CD4-positive, alpha-beta T cell treated with Interleukin-1 beta for 1 hour (primary cell): ENCODE results near the gene IKZF3.
A peak's percentile ranks its signal among the peaks of the same experiment; 100 is the strongest.

Source experiments
- DNase-seq, 2 donors: peaks; one replicate each; pipeline ENCODE4 v3.0.0-alpha.2; 2020 to 2022

The IKZF3 gene

GRCh38 chr17:39814497-39814896, 49.6 kb downstream of the IKZF3 start:
- DNase-seq: no peak

- peak; percentile 63 to 83 for DNase-seq
Observed at GRCh38 chr17:39813631-39814030, 50.5 kb downstream of the IKZF3 start.

GRCh38 chr17:39812466-39812865, 51.6 kb downstream of the IKZF3 start:
- DNase-seq: no peak

- DNase-seq: no peak
Observed at GRCh38 chr17:39810939-39811728, 53.0 kb downstream of the IKZF3 start.

GRCh38 chr17:39809221-39809620, 54.9 kb downstream of the IKZF3 start:
- no peak for DNase-seq

GRCh38 chr17:39808409-39808997, 55.6 kb downstream of the IKZF3 start:
- DNase-seq: no peak

- no peak for DNase-seq
Observed at GRCh38 chr17:39804839-39805238, 59.3 kb downstream of the IKZF3 start.

- DNase-seq: no peak
Observed at GRCh38 chr17:39801055-39801454, 63.1 kb downstream of the IKZF3 start.

GRCh38 chr17:39800540-39800939, 63.6 kb downstream of the IKZF3 start:
- DNase-seq: peak; percentile 64 to 75

- DNase-seq: no peak
Observed at GRCh38 chr17:39799395-39799794, 64.7 kb downstream of the IKZF3 start.

GRCh38 chr17:39794249-39794970, 69.7 kb downstream of the IKZF3 start:
- DNase-seq: peak; percentile 53 to 54

GRCh38 chr17:39793301-39793872, 70.7 kb downstream of the IKZF3 start:
- no peak for DNase-seq

- no peak for DNase-seq
Observed at GRCh38 chr17:39792526-39793221, 71.4 kb downstream of the IKZF3 start.

- DNase-seq: peak in 1 of 2 donors; percentile 57
Observed at GRCh38 chr17:39791111-39791992, 72.8 kb downstream of the IKZF3 start.

GRCh38 chr17:39787743-39788484, 76.2 kb downstream of the IKZF3 start:
- no peak for DNase-seq

- no peak for DNase-seq
Observed at GRCh38 chr17:39787041-39787440, 77.1 kb downstream of the IKZF3 start.

- DNase-seq: no peak
Observed at GRCh38 chr17:39782980-39783379, 81.1 kb downstream of the IKZF3 start.

- no peak for DNase-seq
Observed at GRCh38 chr17:39782481-39782880, 81.6 kb downstream of the IKZF3 start.

GRCh38 chr17:39781861-39782213, 82.3 kb downstream of the IKZF3 start:
- no peak for DNase-seq

- peak in 1 of 2 donors; percentile 35 for DNase-seq
Observed at GRCh38 chr17:39781031-39781860, 82.9 kb downstream of the IKZF3 start.
